Esophagus muscularis mucosa (tissue), 4 donors: ENCODE measurements around the gene KRT4. TPM values are rescaled to one million over a fixed set of nuclear protein-coding genes. Genes with fewer than 3 reads are reported as not detected.

Source experiments
- DNase-seq: peaks from one replicate; pipeline ENCODE4 v3.0.0-alpha.2; 2017; ENCODE audit errors: extremely low spot score
- H3K27ac ChIP-seq, 4 donors: fragments of 200-600 bp; sonication (generic); replicated peaks in 1 of 4; 1 replicate in 3 of 4; 2 replicates in 1 of 4; pipeline ENCODE4 v1.5.1; 2016 to 2019; ENCODE audit warnings: mild to moderate bottlenecking in 1 of 4
- H3K27me3 ChIP-seq, 4 donors: fragments of 200-600 bp; sonication (generic); one replicate each; pipeline versions ENCODE4 v1.5.1 to v1.6.0; 2016 to 2019
- H3K36me3 ChIP-seq, 4 donors: fragments of 200-600 bp; sonication (generic); one replicate each; pipeline ENCODE4 v1.5.1; 2016 to 2019
- H3K4me1 ChIP-seq, 4 donors: fragments of 200-600 bp; sonication (generic); one replicate each; pipeline ENCODE4 v1.5.1; 2016 to 2019
- H3K4me3 ChIP-seq, 4 donors: fragments of 200-600 bp; sonication (generic); 1 replicate in 2 of 4; 2 replicates in 2 of 4; pipeline ENCODE4 v1.5.1; 2016 to 2019; ENCODE audit warnings: mild to moderate bottlenecking in 4 of 4, moderate library complexity in 1 of 4
- H3K9me3 ChIP-seq, 4 donors: fragments of 200-600 bp; sonication (generic); 1 replicate in 3 of 4; 2 replicates in 1 of 4; pipeline ENCODE4 v1.5.1; 2016 to 2019
- CTCF ChIP-seq, 3 experiments: fragments of 200-600 bp in 2 of 3; fragments of 450-650 bp in 1 of 3; sonication (generic) in 2 of 3; IDR thresholded peaks; one replicate each; pipeline ENCODE4 v1.5.1; 2017 to 2019; ENCODE audit warnings: antibody characterized with exemption in 3 of 3, mild to moderate bottlenecking in 2 of 3, moderate library complexity in 1 of 3
- EP300 ChIP-seq: sonication (generic); formaldehyde crosslinking; IDR thresholded peaks from one replicate; pipeline ENCODE4 v1.6.1; 2017; ENCODE audit warnings: antibody characterized with exemption
- POLR2A ChIP-seq: fragments of 450-650 bp; IDR thresholded peaks from one replicate; pipeline ENCODE4 v1.6.1; 2017; ENCODE audit warnings: antibody characterized with exemption, moderate library complexity, mild to moderate bottlenecking, low read depth
- POLR2AphosphoS5 ChIP-seq, 2 donors: sonication (generic); formaldehyde crosslinking; IDR thresholded peaks; one replicate each; pipeline ENCODE4 v1.6.1; 2017; ENCODE audit warnings: antibody characterized with exemption in 2 of 2
- WGBS: methylation state at CpG from one replicate; pipeline ENCODE4 v1.1.5; 2018; 5-methylcytosine and 5-hydroxymethylcytosine counted together
- intact Hi-C: fragments of 100-400 bp; cut with DNase I; formaldehyde crosslinking; loops from one replicate; pipeline ENCODE4 v1.15.1; 2023
- total RNA-seq, 4 donors: library from RNA; depleted of rRNA; stranded (reverse); fragments of >200 nt; gene quantifications; one replicate each; pipeline versions ENCODE4 v1.1.0 to v1.2.1, GENCODE V29; 2016

The KRT4 gene
- total RNA-seq, 4 donors from 2014 or later, result 0.13 to 5.4 (median 0.20) TPM

GRCh38 chr12:52772772-52773171 lies 41.1 kb downstream of the KRT4 start:
- DNase-seq, result no peak
- Histone ChIP-seq H3K27ac (no peak overlapping the region), H3K27me3 (peaks cover 0 to 7% (median 0%) of the 10 kb centered on the region in 4 donors), H3K36me3 (no peaks in the 10 kb centered on the region), H3K9me3 (no peaks in the 10 kb centered on the region), H3K4me3 (no peak overlapping the region), H3K4me1 (no peaks in the 10 kb centered on the region)
- intact Hi-C loops, result no loop called here
- TF ChIP-seq CTCF (IDR thresholded peaks at IDR 0.05), result no peak
- TF ChIP-seq POLR2AphosphoS5 (IDR thresholded peaks at IDR 0.05), result no peak
- no peak for TF ChIP-seq EP300
- no peak for TF ChIP-seq POLR2A
- WGBS, result 78% methylated on average over 3 of the region's 3 CpGs

DNA sequence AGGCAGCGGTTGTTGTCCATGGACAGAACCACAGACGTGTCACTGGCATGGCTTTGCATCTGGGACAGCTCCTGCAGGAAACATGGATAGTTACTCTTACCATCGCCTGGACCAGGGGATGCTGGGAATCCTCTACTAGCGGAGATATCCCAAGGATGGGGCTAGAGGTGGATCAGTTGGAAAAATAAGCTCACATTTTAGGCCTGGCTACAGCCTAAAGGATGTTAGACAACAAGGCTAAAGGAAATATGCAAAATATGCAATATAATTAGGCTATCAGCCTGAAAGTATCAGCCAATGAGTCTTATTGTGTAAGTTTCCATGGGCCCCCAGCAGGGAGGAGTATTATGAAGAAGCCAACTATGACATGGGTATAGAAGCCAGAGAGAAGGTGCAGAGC lies 41.7 kb downstream of the KRT4 start:
- WGBS, result 91% methylated on average over 4 of the region's 4 CpGs
- H3K9me3 ChIP-seq, result no peaks in the 10 kb centered on the region
- intact Hi-C loops, result no loop called here

DNA sequence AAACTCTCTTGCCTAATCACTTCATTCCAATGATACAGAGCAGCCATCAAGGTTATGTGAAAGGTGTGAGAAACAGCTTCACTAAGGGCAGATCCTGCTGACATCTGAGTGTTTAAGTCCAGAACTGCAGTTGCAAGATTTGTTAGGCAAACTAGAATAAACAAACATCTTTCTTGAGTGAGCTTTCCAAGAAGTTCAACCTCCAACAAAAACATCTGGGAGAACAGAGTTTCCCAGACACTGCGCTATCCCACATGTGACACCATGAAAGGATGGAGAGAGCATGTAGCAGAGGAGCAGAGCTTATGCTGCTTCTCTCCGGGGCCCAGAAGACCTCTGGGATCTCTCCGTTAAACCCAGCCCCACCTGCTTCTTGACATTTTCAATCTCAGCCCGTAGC lies 42.4 kb downstream of the KRT4 start:
- intact Hi-C loops, result no loop called here
- H3K27me3 ChIP-seq, result peaks cover 0 to 4% (median 0%) of the 10 kb centered on the region in 4 donors
- TF ChIP-seq EP300, result no peak
- no peak for TF ChIP-seq CTCF (IDR thresholded peaks at IDR 0.05)
- no peak for TF ChIP-seq POLR2AphosphoS5 (IDR thresholded peaks at IDR 0.05)
- TF ChIP-seq POLR2A, result no peak
- no peaks in the 10 kb centered on the region for H3K36me3 ChIP-seq
- 73% methylated on average over 4 of the region's 4 CpGs for WGBS
- H3K4me1 ChIP-seq, result no peaks in the 10 kb centered on the region
- DNase-seq, result no peak
- H3K27ac ChIP-seq, result no peak overlapping the region
- no peaks in the 10 kb centered on the region for H3K9me3 ChIP-seq
- no peak overlapping the region for H3K4me3 ChIP-seq

More for the DNA sequence above, 41.7 kb downstream of the KRT4 start:
- Histone ChIP-seq H3K4me3 (no peak overlapping the region), H3K4me1 (no peaks in the 10 kb centered on the region), H3K27me3 (peaks cover 0 to 7% (median 0%) of the 10 kb centered on the region in 4 donors), H3K36me3 (no peaks in the 10 kb centered on the region), H3K27ac (no peak overlapping the region)
- no peak for TF ChIP-seq POLR2AphosphoS5 (IDR thresholded peaks at IDR 0.05)
- TF ChIP-seq EP300, result no peak
- TF ChIP-seq CTCF (IDR thresholded peaks at IDR 0.05), result no peak
- no peak for TF ChIP-seq POLR2A
- no peak for DNase-seq

- Histone ChIP-seq H3K36me3 (no peaks in the 10 kb centered on the region), H3K9me3 (no peaks in the 10 kb centered on the region), H3K27ac (no peak overlapping the region), H3K4me3 (no peak overlapping the region), H3K4me1 (no peaks in the 10 kb centered on the region), H3K27me3 (peaks cover 0 to 4% (median 0%) of the 10 kb centered on the region in 4 donors)
- no peak for TF ChIP-seq POLR2AphosphoS5 (IDR thresholded peaks at IDR 0.05)
- 91% methylated on average over 6 of the region's 6 CpGs for WGBS
- DNase-seq, result no peak
- intact Hi-C loops, result no loop called here
These were observed 42.8 kb downstream of the KRT4 start for GRCh38 chr12:52771088-52771487.

- intact Hi-C loops, result no loop called here
- no peaks in the 10 kb centered on the region for H3K9me3 ChIP-seq
- TF ChIP-seq CTCF (IDR thresholded peaks at IDR 0.05) (no peak), EP300 (no peak), POLR2A (no peak), POLR2AphosphoS5 (IDR thresholded peaks at IDR 0.05) (no peak)
- no peak overlapping the region for H3K4me3 ChIP-seq
- no peaks in the 10 kb centered on the region for H3K4me1 ChIP-seq
- H3K27ac ChIP-seq, result no peak overlapping the region
- H3K36me3 ChIP-seq, result no peaks in the 10 kb centered on the region
- H3K27me3 ChIP-seq, result peaks cover 0 to 4% (median 0%) of the 10 kb centered on the region in 4 donors
- DNase-seq, result no peak
These were observed 44.0 kb downstream of the KRT4 start for GRCh38 chr12:52769946-52770345.
